WTC11 (cell line): Measurements from ENCODE around the gene FNDC5. TPM values are rescaled to one million over a fixed set of nuclear protein-coding genes. Genes with fewer than 3 reads are reported as not detected.

Experiments
- ATAC-seq: fragments of 200-7000 bp; cut with Tn5 transposase; 2 replicates; pipeline ENCODE4 v1.10.0; 2021; ENCODE audit warnings: mild to moderate bottlenecking, moderate library complexity
- CTCF ChIA-PET: fragments of 300-600 bp; sonication (Branson Sonifier 250); formaldehyde crosslinking; loops from one replicate; lab custom pipeline; 2021; ENCODE audit warnings: antibody characterized with exemption; lab: Charles Lee
- POLR2A ChIA-PET: fragments of 350-600 bp; sonication (Branson Sonifier 250); formaldehyde crosslinking; loops from one replicate; lab custom pipeline; 2021; ENCODE audit warnings: antibody characterized with exemption; lab: Charles Lee
- DNase-seq: peaks from one replicate; pipeline ENCODE4 v3.0.0; 2021; ENCODE audit warnings: low spot score
- H3K27ac Mint-ChIP-seq: 2 replicates; pipeline ENCODE4 v1.8.0; 2021; ENCODE audit warnings: mixed read lengths
- H3K27me3 Mint-ChIP-seq: 2 replicates; pipeline ENCODE4 v1.8.0; 2021; ENCODE audit warnings: low read depth, mild to moderate bottlenecking, moderate library complexity, mixed read lengths
- H3K36me3 Mint-ChIP-seq: 2 replicates; pipeline ENCODE4 v1.8.0; 2021; ENCODE audit warnings: mixed read lengths
- H3K4me1 Mint-ChIP-seq: 2 replicates; pipeline ENCODE4 v1.8.0; 2022; ENCODE audit warnings: mixed read lengths
- H3K4me3 Mint-ChIP-seq: 2 replicates; pipeline ENCODE4 v1.8.0; 2021; ENCODE audit warnings: mild to moderate bottlenecking, moderate library complexity, mixed read lengths
- H3K9me3 Mint-ChIP-seq: 2 replicates; pipeline ENCODE4 v1.8.0; 2021; ENCODE audit warnings: mixed read lengths
- AFF4 ChIP-seq: sonication (generic); formaldehyde crosslinking; IDR thresholded peaks from 2 replicates; pipeline ENCODE4 v1.8.1; 2023; ENCODE audit warnings: mild to moderate bottlenecking, missing genetic modification reagents, borderline replicate concordance
- CREM ChIP-seq: sonication (generic); formaldehyde crosslinking; IDR thresholded peaks from 2 replicates; pipeline ENCODE4 v1.8.1; 2022; ENCODE audit warnings: mild to moderate bottlenecking, missing genetic modification reagents, moderate library complexity
- ESRRA ChIP-seq: sonication (generic); formaldehyde crosslinking; IDR thresholded peaks from 2 replicates; pipeline ENCODE4 v1.8.1; 2022; ENCODE audit warnings: mild to moderate bottlenecking, missing genetic modification reagents, borderline replicate concordance
- PREB ChIP-seq: sonication (generic); formaldehyde crosslinking; IDR thresholded peaks from 2 replicates; pipeline ENCODE4 v1.8.1; 2022; ENCODE audit warnings: mild to moderate bottlenecking, missing genetic modification reagents, moderate library complexity, borderline replicate concordance
- RELA ChIP-seq: sonication (generic); formaldehyde crosslinking; IDR thresholded peaks from 2 replicates; pipeline ENCODE4 v1.8.1; 2022; ENCODE audit warnings: missing genetic modification reagents, mild to moderate bottlenecking, borderline replicate concordance
- ZBTB21 ChIP-seq: sonication (generic); formaldehyde crosslinking; IDR thresholded peaks from 2 replicates; pipeline ENCODE4 v1.8.1; 2023; ENCODE audit warnings: mild to moderate bottlenecking, missing genetic modification reagents, borderline replicate concordance
- ZNF263 ChIP-seq: sonication (generic); formaldehyde crosslinking; IDR thresholded peaks from 2 replicates; pipeline ENCODE4 v1.8.1; 2022; ENCODE audit warnings: low read depth, mild to moderate bottlenecking, moderate library complexity, missing genetic modification reagents
- ZNF512 ChIP-seq: sonication (generic); formaldehyde crosslinking; IDR thresholded peaks from 2 replicates; pipeline ENCODE4 v1.8.1; 2022; ENCODE audit warnings: missing genetic modification reagents, borderline replicate concordance
- total RNA-seq: library from RNA; stranded (reverse); gene quantifications from 3 replicates; pipeline ENCODE4 v1.2.3, GENCODE V29; 2021
- TF ChIP-seq, protein P1 (sequence below): sonication (generic); formaldehyde crosslinking; IDR thresholded peaks from 2 replicates; pipeline ENCODE4 v1.8.0; 2022; ENCODE audit warnings: mild to moderate bottlenecking, missing genetic modification reagents
- TF ChIP-seq, protein P2 (sequence below): sonication (generic); formaldehyde crosslinking; IDR thresholded peaks from 2 replicates; pipeline ENCODE4 v1.8.1; 2022; ENCODE audit warnings: low read depth, mild to moderate bottlenecking, moderate library complexity, missing genetic modification reagents, borderline replicate concordance
- TF ChIP-seq, protein P3 (sequence below): sonication (generic); formaldehyde crosslinking; IDR thresholded peaks from 2 replicates; pipeline ENCODE4 v1.8.1; 2022; ENCODE audit warnings: mild to moderate bottlenecking, moderate library complexity, missing genetic modification reagents

The FNDC5 gene
- total RNA-seq, 1 experiment from 2014 or later, result 1.2 TPM

DNA sequence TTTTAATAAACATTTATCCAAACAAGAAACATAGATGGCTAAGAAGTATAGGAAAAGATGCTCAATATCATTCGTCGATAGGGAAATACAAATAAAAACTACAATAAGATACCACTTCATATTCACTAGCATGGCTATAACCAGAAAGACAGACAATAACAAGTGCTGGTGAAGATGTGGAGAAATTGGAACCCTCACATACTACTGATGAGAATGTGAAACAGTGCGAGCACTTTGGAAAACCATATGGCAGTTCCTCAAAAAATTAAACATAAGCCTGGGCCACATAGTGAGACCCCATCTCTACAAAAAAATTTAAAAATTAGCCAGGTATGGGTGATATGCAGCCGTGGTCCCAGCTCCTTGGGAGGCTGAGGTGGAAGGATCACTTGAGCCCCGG is 39.6 kb upstream of the FNDC5 start:
- no peaks in the 10 kb centered on the region for H3K4me1 Mint-ChIP-seq
- CTCF ChIA-PET, result no interaction called here
- TF ChIP-seq AFF4 (CRISPR knock-in tag) (no peak), PREB (CRISPR knock-in tag) (no peak), ZNF512 (CRISPR knock-in tag) (no peak), RELA (CRISPR knock-in tag) (no peak)
- TF ChIP-seq, protein P1, sequence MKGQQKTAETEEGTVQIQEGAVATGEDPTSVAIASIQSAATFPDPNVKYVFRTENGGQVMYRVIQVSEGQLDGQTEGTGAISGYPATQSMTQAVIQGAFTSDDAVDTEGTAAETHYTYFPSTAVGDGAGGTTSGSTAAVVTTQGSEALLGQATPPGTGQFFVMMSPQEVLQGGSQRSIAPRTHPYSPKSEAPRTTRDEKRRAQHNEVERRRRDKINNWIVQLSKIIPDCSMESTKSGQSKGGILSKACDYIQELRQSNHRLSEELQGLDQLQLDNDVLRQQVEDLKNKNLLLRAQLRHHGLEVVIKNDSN (CRISPR knock-in tag), result no peak
- TF ChIP-seq, protein P2, sequence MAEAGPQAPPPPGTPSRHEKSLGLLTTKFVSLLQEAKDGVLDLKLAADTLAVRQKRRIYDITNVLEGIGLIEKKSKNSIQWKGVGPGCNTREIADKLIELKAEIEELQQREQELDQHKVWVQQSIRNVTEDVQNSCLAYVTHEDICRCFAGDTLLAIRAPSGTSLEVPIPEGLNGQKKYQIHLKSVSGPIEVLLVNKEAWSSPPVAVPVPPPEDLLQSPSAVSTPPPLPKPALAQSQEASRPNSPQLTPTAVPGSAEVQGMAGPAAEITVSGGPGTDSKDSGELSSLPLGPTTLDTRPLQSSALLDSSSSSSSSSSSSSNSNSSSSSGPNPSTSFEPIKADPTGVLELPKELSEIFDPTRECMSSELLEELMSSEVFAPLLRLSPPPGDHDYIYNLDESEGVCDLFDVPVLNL (CRISPR knock-in tag), result no peak
- TF ChIP-seq, protein P3, sequence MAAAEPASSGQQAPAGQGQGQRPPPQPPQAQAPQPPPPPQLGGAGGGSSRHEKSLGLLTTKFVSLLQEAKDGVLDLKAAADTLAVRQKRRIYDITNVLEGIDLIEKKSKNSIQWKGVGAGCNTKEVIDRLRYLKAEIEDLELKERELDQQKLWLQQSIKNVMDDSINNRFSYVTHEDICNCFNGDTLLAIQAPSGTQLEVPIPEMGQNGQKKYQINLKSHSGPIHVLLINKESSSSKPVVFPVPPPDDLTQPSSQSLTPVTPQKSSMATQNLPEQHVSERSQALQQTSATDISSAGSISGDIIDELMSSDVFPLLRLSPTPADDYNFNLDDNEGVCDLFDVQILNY (CRISPR knock-in tag), result no peak
- TF ChIP-seq, all 79 proteins: peak for 0
- no peak for ATAC-seq
- H3K36me3 Mint-ChIP-seq, result no peaks in the 10 kb centered on the region
- no peak overlapping the region for H3K27ac Mint-ChIP-seq
- POLR2A ChIA-PET, result no interaction called here
- H3K27me3 Mint-ChIP-seq, result peaks cover 9% of the 10 kb centered on the region
- DNase-seq, result no peak
- H3K9me3 Mint-ChIP-seq, result peaks cover 6% of the 10 kb centered on the region
- no peak overlapping the region for H3K4me3 Mint-ChIP-seq

GRCh38 chr1:32907435-32907834 is 36.7 kb upstream of the FNDC5 start:
- TF ChIP-seq, protein P2 (CRISPR knock-in tag), result no peak
- TF ChIP-seq ZBTB21 (CRISPR knock-in tag) (no peak), CREM (CRISPR knock-in tag) (no peak), ZNF263 (no peak), ESRRA (CRISPR knock-in tag) (no peak)
- no peak overlapping the region for H3K4me3 Mint-ChIP-seq
- H3K27me3 Mint-ChIP-seq, result peaks cover 25% of the 10 kb centered on the region
- ATAC-seq (no peak), DNase-seq (no peak)
- no peak overlapping the region for H3K27ac Mint-ChIP-seq
- POLR2A ChIA-PET, result interaction anchor here (0.7 kb wide), 1 partner anchor 13 kb away, joined by 3 read pairs; no protein-coding TSS in a partner anchor
- H3K4me1 Mint-ChIP-seq, result no peaks in the 10 kb centered on the region
- CTCF ChIA-PET, result interaction anchor here (0.7 to 2.8 kb wide), 7 partner anchors 15 to 179 kb away, joined by 3 to 15 read pairs (median 4); no protein-coding TSS in a partner anchor
- no peaks in the 10 kb centered on the region for H3K36me3 Mint-ChIP-seq
- peaks cover 6% of the 10 kb centered on the region for H3K9me3 Mint-ChIP-seq
